Ovary (tissue), 3 donors: Measurements from ENCODE around the gene NAA11.

Experiments
- EP300 ChIP-seq: sonication (generic); formaldehyde crosslinking; IDR thresholded peaks from one replicate; pipeline ENCODE4 v1.6.1; 2017; ENCODE audit warnings: antibody characterized with exemption
- POLR2A ChIP-seq: fragments of 450-650 bp; IDR thresholded peaks from one replicate; pipeline ENCODE4 v1.6.1; 2017; ENCODE audit warnings: antibody characterized with exemption, mild to moderate bottlenecking, moderate library complexity
- TF ChIP-seq, protein P1 (sequence below), 3 donors: fragments of 450-650 bp in 2 of 3; fragments of 200-600 bp in 1 of 3; IDR thresholded peaks; one replicate each; pipeline versions ENCODE4 v1.5.1 to v1.8.0; 2016 to 2022; ENCODE audit warnings: antibody characterized with exemption in 3 of 3, mild to moderate bottlenecking in 1 of 3
- donor health status: DM: no; HTN: no; CAD: no.

DNA sequence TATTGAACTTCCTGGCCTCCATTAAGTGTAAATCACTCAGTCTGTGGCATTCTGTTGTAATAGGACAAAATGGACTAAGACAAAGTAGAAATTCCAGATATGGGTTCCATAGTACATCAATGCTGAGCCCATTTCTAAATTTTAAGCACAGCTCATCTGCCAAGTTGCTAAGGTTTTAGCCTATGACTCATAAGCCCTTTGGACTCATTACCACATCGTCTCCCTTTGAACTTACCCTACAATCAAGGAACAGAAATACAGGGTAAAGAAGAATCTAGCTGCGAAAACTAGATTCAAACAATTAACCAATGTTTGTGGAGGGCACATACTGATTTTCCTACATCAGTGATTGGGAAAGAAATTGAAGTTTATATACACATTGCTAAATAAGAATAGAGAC, 31.8 kb downstream of the NAA11 start:
- TF ChIP-seq, protein P1, sequence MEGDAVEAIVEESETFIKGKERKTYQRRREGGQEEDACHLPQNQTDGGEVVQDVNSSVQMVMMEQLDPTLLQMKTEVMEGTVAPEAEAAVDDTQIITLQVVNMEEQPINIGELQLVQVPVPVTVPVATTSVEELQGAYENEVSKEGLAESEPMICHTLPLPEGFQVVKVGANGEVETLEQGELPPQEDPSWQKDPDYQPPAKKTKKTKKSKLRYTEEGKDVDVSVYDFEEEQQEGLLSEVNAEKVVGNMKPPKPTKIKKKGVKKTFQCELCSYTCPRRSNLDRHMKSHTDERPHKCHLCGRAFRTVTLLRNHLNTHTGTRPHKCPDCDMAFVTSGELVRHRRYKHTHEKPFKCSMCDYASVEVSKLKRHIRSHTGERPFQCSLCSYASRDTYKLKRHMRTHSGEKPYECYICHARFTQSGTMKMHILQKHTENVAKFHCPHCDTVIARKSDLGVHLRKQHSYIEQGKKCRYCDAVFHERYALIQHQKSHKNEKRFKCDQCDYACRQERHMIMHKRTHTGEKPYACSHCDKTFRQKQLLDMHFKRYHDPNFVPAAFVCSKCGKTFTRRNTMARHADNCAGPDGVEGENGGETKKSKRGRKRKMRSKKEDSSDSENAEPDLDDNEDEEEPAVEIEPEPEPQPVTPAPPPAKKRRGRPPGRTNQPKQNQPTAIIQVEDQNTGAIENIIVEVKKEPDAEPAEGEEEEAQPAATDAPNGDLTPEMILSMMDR (IDR thresholded peaks at IDR 0.05) = no peak
- no peak for TF ChIP-seq POLR2A
- TF ChIP-seq EP300 = no peak
